Adrenal gland (tissue), 12 donors: ENCODE results near the gene GLT8D1. TPM values are rescaled to one million over a fixed set of nuclear protein-coding genes. Genes with fewer than 3 reads are reported as not detected.

ENCODE experiments used
- DNase-seq, 7 donors: peaks; one replicate each; pipeline ENCODE4 v3.0.0-alpha.2; 2019 to 2020
- H3K27ac ChIP-seq, 5 donors: fragments of 200-600 bp; sonication (generic) in 4 of 5; 1 replicate in 3 of 5; 2 replicates in 2 of 5; pipeline versions ENCODE4 v1.5.1 to v1.8.0; 2016 to 2020; ENCODE audit warnings: mild to moderate bottlenecking in 1 of 5
- H3K27me3 ChIP-seq: fragments of 200-600 bp; 2 replicates; pipeline ENCODE4 v1.8.0; 2021
- H3K36me3 ChIP-seq, 2 donors: fragments of 200-600 bp; replicated peaks in 1 of 2; 1 replicate in 1 of 2; 2 replicates in 1 of 2; pipeline versions ENCODE4 v1.5.1 to v1.8.0; 2018 to 2022
- H3K4me1 ChIP-seq, 2 donors: fragments of 200-600 bp; replicated peaks in 1 of 2; 1 replicate in 1 of 2; 2 replicates in 1 of 2; pipeline versions ENCODE4 v1.5.1 to v1.8.0; 2018 to 2021
- H3K4me3 ChIP-seq, 4 donors: fragments of 200-600 bp; sonication (generic) in 3 of 4; one replicate each; pipeline ENCODE4 v1.5.1; 2016 to 2018
- H3K9me3 ChIP-seq, 3 donors: fragments of 200-600 bp; sonication (generic) in 1 of 3; replicated peaks in 1 of 3; 1 replicate in 2 of 3; 2 replicates in 1 of 3; pipeline versions ENCODE4 v1.5.1 to v1.8.0; 2016 to 2021
- CTCF ChIP-seq, 6 experiments: fragments of 450-650 bp in 4 of 6; fragments of 200-600 bp in 2 of 6; sonication (generic) in 1 of 6; IDR thresholded peaks; 1 replicate in 5 of 6; 2 replicates in 1 of 6; pipeline versions ENCODE4 v1.5.1 to v1.8.0; 2016 to 2021; ENCODE audit warnings: antibody characterized with exemption in 6 of 6, mild to moderate bottlenecking in 2 of 6, moderate library complexity in 1 of 6
- POLR2A ChIP-seq, 2 donors: fragments of 450-650 bp; IDR thresholded peaks; one replicate each; pipeline ENCODE4 v1.6.1; 2017; ENCODE audit warnings: antibody characterized with exemption in 2 of 2, mild to moderate bottlenecking in 2 of 2, moderate library complexity in 1 of 2
- WGBS, 4 donors: extraction: QIAGEN DNeasy Blood & Tissue Kit in 2 of 4; methylation state at CpG; one replicate each; pipeline versions ENCODE4 v1.1.5 to v1.1.7; 2013 to 2017; 5-methylcytosine and 5-hydroxymethylcytosine counted together
- intact Hi-C, 2 donors: fragments of 100-400 bp; cut with DNase I; formaldehyde crosslinking; loops; one replicate each; pipeline versions ENCODE4 v1.14.1 to v1.15.0; 2022 to 2023
- polyA plus RNA-seq, 3 donors: library from polyadenylated mRNA; stranded (reverse); fragments of 200-250 nt in 2 of 3; fragments of 350-450 nt in 1 of 3; fragmentation: Illumina TruSeq in 1 of 3; extraction: RNeasy Lipid Tissue Mini Kit (QIAGEN cat#74804) in 1 of 3; gene quantifications; one replicate each; pipeline ENCODE4 v1.2.3, GENCODE V29; 2013 to 2014
- total RNA-seq, 9 donors: library from RNA; depleted of rRNA in 4 of 9; stranded (reverse); fragments of >200 nt in 4 of 9; fragments of 120-200 nt in 1 of 9; fragmentation: NEBNext Ultra II Directional in 1 of 9; extraction: Animal tissue kit (Norgen Biotek cat#: 25700) in 1 of 9; gene quantifications; one replicate each; pipeline versions ENCODE4 v1.1.0 to v1.2.4, GENCODE V29; 2013 to 2023
- donor health status: healthy with polysubstance abuse.
- donor health status: Bipolar disorder and iron deficiency.
- donor health status: DM: yes; HTN: yes; CAD: no.
- donor health status: DM: no; HTN: no; CAD: no.
- donor health status: DM: no; HTN: no; CAD: no.
- donor health status: DM: yes; HTN: yes; CAD: no.

The GLT8D1 gene
- total and polyA plus RNA-seq, 12 donors, result 49.1 to 151 (median 62.0) TPM

DNA sequence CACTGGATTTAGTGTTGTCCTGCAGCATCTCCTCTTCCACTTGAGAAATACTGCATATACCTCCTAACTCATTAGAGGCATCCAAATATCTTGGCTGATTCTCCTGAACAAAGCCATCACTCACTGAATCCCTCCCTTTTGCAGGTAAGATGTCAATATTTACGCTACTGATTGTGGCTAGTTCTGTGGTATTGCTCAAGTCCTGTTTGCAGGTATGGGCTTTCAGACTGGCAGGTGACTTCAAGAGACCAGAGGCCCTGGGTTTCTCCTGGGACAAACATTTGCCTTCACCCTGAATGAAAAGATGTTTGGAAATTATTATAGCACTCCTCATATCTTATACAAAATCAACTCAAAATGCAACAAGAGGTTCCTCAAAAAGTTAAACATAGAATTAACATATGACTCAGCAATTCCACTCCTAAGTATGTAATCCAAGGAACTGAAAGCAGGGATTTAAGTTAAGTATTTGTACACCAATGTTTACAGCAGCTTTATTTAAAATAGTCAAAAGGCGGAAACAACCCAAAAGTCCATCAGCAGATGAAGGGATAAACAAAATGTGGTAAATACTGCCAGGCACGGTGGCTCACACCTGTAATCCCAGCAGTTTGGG lies 46.6 kb upstream of the GLT8D1 start:
- Histone ChIP-seq H3K36me3 (peaks cover 0 to 57% of the 10 kb centered on the region in 2 donors), H3K27ac (no peak overlapping the region), H3K4me3 (no peak overlapping the region), H3K9me3 (peaks cover 0 to 5% (median 0%) of the 10 kb centered on the region in 3 donors), H3K27me3 (no peaks in the 10 kb centered on the region), H3K4me1 (peaks cover 0 to 4% of the 10 kb centered on the region in 2 donors)
- no peak for DNase-seq
- no peak for TF ChIP-seq POLR2A (IDR thresholded peaks at IDR 0.05)
- no peak for TF ChIP-seq CTCF (IDR thresholded peaks at IDR 0.05)
- 89 to 97% (median 94%) methylated on average over 3 of the region's 3 CpGs for WGBS, 4 donors
- intact Hi-C loops, result loop anchor here in 1 of 2 donors (10.0 kb wide), 1 partner anchor 323 kb away; no protein-coding TSS in a partner anchor

GRCh38 chr3:52743721-52744120 lies 38.1 kb upstream of the GLT8D1 start:
- WGBS, 4 donors, result 91 to 98% (median 92%) methylated on average over 2 of the region's 2 CpGs
- intact Hi-C loops, result no loop called here
- TF ChIP-seq POLR2A (IDR thresholded peaks at IDR 0.05), result no peak
- no peak for TF ChIP-seq CTCF (IDR thresholded peaks at IDR 0.05)

GRCh38 chr3:52743152-52743551 lies 37.6 kb upstream of the GLT8D1 start:
- no peak for DNase-seq
- Histone ChIP-seq H3K27me3 (no peaks in the 10 kb centered on the region), H3K4me3 (no peak overlapping the region), H3K36me3 (peaks cover 0 to 93% of the 10 kb centered on the region in 2 donors), H3K27ac (no peak overlapping the region), H3K4me1 (no peaks in the 10 kb centered on the region), H3K9me3 (no peaks in the 10 kb centered on the region)
- intact Hi-C loops, result no loop called here
- 90 to 96% (median 92%) methylated on average over 5 of the region's 5 CpGs for WGBS, 4 donors
- TF ChIP-seq CTCF (IDR thresholded peaks at IDR 0.05) (no peak), POLR2A (IDR thresholded peaks at IDR 0.05) (no peak)

More at GRCh38 chr3:52743721-52744120, 38.1 kb upstream of the GLT8D1 start:
- H3K4me3 ChIP-seq, result no peak overlapping the region
- H3K36me3 ChIP-seq, result peaks cover 0 to 93% of the 10 kb centered on the region in 2 donors
- DNase-seq, result no peak
- H3K27ac ChIP-seq, result no peak overlapping the region
- H3K9me3 ChIP-seq, result no peaks in the 10 kb centered on the region
- H3K27me3 ChIP-seq, result no peaks in the 10 kb centered on the region
- no peaks in the 10 kb centered on the region for H3K4me1 ChIP-seq

DNA sequence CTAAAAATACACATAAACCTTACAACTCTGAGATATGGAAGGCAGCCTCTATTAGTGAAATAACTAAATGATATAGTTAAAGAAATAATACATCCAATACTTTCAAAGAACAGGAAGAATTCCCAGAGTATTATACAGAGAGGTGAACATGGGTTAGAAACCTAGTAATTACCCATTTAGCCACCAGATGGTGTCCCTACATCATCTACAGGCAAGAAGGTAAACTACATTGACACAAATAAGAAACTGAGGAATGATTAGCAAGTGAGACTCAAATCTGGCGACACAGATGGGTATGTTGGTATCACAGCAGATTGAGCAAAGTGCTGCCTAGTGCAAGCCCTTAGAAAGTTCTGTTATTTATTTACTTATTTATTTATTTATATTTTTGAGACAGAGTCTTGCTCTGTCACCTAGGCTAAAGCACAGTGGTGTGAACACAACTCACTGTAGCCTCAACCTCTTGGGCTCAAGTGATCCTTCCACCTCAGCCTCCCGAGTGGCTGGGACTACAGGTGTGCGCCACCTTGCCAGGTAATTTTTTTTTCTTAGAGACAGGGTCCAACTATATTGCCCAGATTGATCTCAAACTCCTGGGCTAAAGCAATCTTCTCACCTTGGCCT lies 36.9 kb upstream of the GLT8D1 start:
- TF ChIP-seq POLR2A (IDR thresholded peaks at IDR 0.05) (no peak), CTCF (IDR thresholded peaks at IDR 0.05) (peak; percentile 39 to 73 (median 67))
- intact Hi-C loops, result no loop called here
- WGBS, 4 donors, result 74 to 87% (median 85%) methylated on average over 3 of the region's 3 CpGs
- Histone ChIP-seq H3K4me3 (no peak overlapping the region), H3K27me3 (no peaks in the 10 kb centered on the region), H3K9me3 (no peaks in the 10 kb centered on the region), H3K27ac (no peak overlapping the region), H3K4me1 (no peaks in the 10 kb centered on the region), H3K36me3 (peaks cover 0 to 92% of the 10 kb centered on the region in 2 donors)
- DNase-seq, result peak in 1 of 7 donors; percentile 6
